Astrocyte (in vitro differentiated cells and primary cell): ENCODE data around the gene CFD. TPM values are rescaled to one million over a fixed set of nuclear protein-coding genes. Genes with fewer than 3 reads are reported as not detected.

ENCODE experiments used
- DNase-seq: peaks from one replicate; pipeline ENCODE4 v3.0.0-alpha.2; 2010; ENCODE audit warnings: low read depth
- FAIRE-seq: peaks from 2 replicates; lab custom pipeline; 2011; peaks lifted over from hg19 to GRCh38; lab: Jason Lieb, UNC
- H2AFZ ChIP-seq: 2 replicates; pipeline ENCODE4 v1.6.0; 2012; ENCODE audit warnings: low read depth, low read length, inconsistent platforms
- H3K27ac ChIP-seq: 2 replicates; pipeline ENCODE4 v1.5.1; 2011; ENCODE audit warnings: low read depth, low read length, inconsistent platforms
- H3K27me3 ChIP-seq: 2 replicates; pipeline ENCODE4 v1.6.0; 2011; ENCODE audit warnings: low read length, inconsistent platforms; ENCODE audit not compliant: insufficient read depth
- H3K36me3 ChIP-seq: 2 replicates; pipeline ENCODE4 v1.5.1; 2011; ENCODE audit warnings: low read length, inconsistent platforms; ENCODE audit not compliant: insufficient read depth
- H3K4me1 ChIP-seq: 2 replicates; pipeline ENCODE4 v1.5.1; 2011; ENCODE audit warnings: low read length, inconsistent platforms; ENCODE audit not compliant: insufficient read depth
- H3K4me2 ChIP-seq: 2 replicates; pipeline ENCODE4 v1.6.0; 2012; ENCODE audit warnings: low read length, inconsistent platforms
- H3K4me3 ChIP-seq: 2 replicates; pipeline ENCODE4 v1.5.1; 2011; ENCODE audit warnings: low read depth, mild to moderate bottlenecking, low read length, inconsistent platforms; ENCODE audit not compliant: insufficient read depth
- H3K79me2 ChIP-seq: 2 replicates; pipeline ENCODE4 v1.6.0; 2012; ENCODE audit warnings: mild to moderate bottlenecking, low read length, inconsistent platforms; ENCODE audit not compliant: insufficient read depth
- H3K9ac ChIP-seq: 2 replicates; pipeline ENCODE4 v1.6.0; 2012; ENCODE audit warnings: mild to moderate bottlenecking, low read length, inconsistent platforms
- H3K9me3 ChIP-seq: 2 replicates; pipeline ENCODE4 v1.5.1; 2012; ENCODE audit warnings: low read depth, mild to moderate bottlenecking, low read length, inconsistent platforms; ENCODE audit not compliant: insufficient read depth
- H4K20me1 ChIP-seq: 2 replicates; pipeline ENCODE4 v1.6.0; 2012; ENCODE audit warnings: low read length, inconsistent platforms; ENCODE audit not compliant: insufficient read depth
- H3K27ac Mint-ChIP-seq: one replicate; pipeline ENCODE4 v1.8.0; 2021; ENCODE audit warnings: mild to moderate bottlenecking, mixed read lengths; ENCODE audit not compliant: unreplicated experiment
- H3K27me3 Mint-ChIP-seq: one replicate; pipeline ENCODE4 v1.8.0; 2021; ENCODE audit warnings: low read depth, mixed read lengths; ENCODE audit not compliant: unreplicated experiment
- H3K36me3 Mint-ChIP-seq: one replicate; pipeline ENCODE4 v1.8.0; 2021; ENCODE audit warnings: low read depth, mixed read lengths; ENCODE audit not compliant: unreplicated experiment
- H3K4me1 Mint-ChIP-seq: one replicate; pipeline ENCODE4 v1.8.0; 2021; ENCODE audit warnings: low read depth, mixed read lengths; ENCODE audit not compliant: unreplicated experiment
- H3K4me3 Mint-ChIP-seq: one replicate; pipeline ENCODE4 v1.8.0; 2021; ENCODE audit warnings: mild to moderate bottlenecking, moderate library complexity, mixed read lengths; ENCODE audit not compliant: unreplicated experiment
- H3K9me3 Mint-ChIP-seq: one replicate; pipeline ENCODE4 v1.8.0; 2021; ENCODE audit warnings: mild to moderate bottlenecking, mixed read lengths; ENCODE audit not compliant: unreplicated experiment
- EZH2 ChIP-seq: IDR thresholded peaks from 2 replicates; pipeline ENCODE4 v1.6.1; 2012; ENCODE audit warnings: mild to moderate bottlenecking, low read length, inconsistent platforms; ENCODE audit not compliant: insufficient read depth
- total RNA-seq: library from RNA; stranded (reverse); gene quantifications from 2 replicates; pipeline ENCODE4 v1.2.1, GENCODE V29; 2021
- TF ChIP-seq, protein P1 (sequence below): IDR thresholded peaks from 2 replicates; pipeline ENCODE4 v1.5.1; 2011; ENCODE audit warnings: low read depth, mild to moderate bottlenecking, inconsistent platforms, low read length, moderate library complexity; ENCODE audit not compliant: insufficient read depth

CFD gene
- total RNA-seq, 1 donor from 2014 or later: 0.59 TPM

DNA sequence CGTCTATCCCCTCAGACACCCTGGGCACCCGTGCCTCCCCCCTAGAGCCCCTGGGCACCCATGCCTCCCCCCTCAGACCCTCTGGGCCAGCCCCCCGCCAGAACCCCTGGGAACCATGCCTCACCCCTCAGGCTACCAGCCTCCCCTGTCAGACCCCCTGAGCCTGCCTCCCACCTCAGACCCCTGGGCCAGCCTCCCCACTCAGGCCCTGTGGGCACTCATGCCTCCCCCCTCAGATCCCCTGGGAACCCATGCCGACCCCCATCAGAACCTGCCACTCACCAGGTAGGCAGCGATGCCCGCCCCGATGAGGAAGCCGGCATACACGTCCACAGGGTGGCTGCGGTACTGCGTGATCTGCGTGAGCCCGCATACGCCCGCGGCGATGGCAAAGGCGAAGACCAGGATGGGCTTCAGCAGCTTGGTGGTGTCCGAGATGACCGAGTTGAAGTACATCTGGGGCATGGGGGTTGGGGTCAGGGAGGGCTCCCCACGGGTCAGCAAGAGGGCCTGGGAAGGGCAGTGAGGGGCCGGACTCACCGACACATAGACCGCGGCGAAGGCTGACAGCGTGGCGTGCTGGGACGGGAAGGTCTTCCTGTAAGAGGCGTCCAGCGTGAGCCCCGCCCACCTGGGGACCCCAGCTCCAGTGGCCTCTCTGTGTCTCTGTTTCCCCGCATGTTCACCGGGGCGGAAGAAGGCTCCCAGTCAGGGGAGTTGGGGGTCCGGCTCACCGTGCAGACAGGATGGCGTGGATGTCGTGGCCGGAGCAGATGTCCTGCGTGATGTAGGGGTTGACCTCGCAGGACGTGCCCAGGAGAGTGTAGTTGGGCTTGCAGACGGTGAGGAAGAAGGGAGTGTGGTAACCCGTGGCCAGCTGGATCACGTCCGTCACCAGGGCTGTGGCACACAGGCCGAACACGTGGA lies 45.0 kb upstream of the CFD start:
- Histone ChIP-seq H4K20me1 (peaks cover 38% of the 10 kb centered on the region), H3K9me3 (no peaks in the 10 kb centered on the region), H3K4me1 (no peaks in the 10 kb centered on the region), H2AFZ (no peak overlapping the region), H3K27me3 (no peaks in the 10 kb centered on the region), H3K79me2 (peaks cover 13% of the 10 kb centered on the region), H3K4me2 (no peak overlapping the region), H3K9ac (no peak overlapping the region), H3K4me3 (no peak overlapping the region), H3K36me3 (peaks cover 13% of the 10 kb centered on the region), H3K27ac (no peak overlapping the region)
- TF ChIP-seq, protein P1, sequence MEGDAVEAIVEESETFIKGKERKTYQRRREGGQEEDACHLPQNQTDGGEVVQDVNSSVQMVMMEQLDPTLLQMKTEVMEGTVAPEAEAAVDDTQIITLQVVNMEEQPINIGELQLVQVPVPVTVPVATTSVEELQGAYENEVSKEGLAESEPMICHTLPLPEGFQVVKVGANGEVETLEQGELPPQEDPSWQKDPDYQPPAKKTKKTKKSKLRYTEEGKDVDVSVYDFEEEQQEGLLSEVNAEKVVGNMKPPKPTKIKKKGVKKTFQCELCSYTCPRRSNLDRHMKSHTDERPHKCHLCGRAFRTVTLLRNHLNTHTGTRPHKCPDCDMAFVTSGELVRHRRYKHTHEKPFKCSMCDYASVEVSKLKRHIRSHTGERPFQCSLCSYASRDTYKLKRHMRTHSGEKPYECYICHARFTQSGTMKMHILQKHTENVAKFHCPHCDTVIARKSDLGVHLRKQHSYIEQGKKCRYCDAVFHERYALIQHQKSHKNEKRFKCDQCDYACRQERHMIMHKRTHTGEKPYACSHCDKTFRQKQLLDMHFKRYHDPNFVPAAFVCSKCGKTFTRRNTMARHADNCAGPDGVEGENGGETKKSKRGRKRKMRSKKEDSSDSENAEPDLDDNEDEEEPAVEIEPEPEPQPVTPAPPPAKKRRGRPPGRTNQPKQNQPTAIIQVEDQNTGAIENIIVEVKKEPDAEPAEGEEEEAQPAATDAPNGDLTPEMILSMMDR: no peak
- TF ChIP-seq EZH2: no peak
- H3K36me3 Mint-ChIP-seq: peaks cover 7% of the 10 kb centered on the region
- DNase-seq: no peak
- H3K9me3 Mint-ChIP-seq: no peaks in the 10 kb centered on the region
- FAIRE-seq: no peak
- H3K27me3 Mint-ChIP-seq: no peaks in the 10 kb centered on the region
- H3K27ac Mint-ChIP-seq: peak overlapping the region; percentile 73
- no peaks in the 10 kb centered on the region for H3K4me1 Mint-ChIP-seq
- H3K4me3 Mint-ChIP-seq: peak overlapping the region; percentile 54

DNA sequence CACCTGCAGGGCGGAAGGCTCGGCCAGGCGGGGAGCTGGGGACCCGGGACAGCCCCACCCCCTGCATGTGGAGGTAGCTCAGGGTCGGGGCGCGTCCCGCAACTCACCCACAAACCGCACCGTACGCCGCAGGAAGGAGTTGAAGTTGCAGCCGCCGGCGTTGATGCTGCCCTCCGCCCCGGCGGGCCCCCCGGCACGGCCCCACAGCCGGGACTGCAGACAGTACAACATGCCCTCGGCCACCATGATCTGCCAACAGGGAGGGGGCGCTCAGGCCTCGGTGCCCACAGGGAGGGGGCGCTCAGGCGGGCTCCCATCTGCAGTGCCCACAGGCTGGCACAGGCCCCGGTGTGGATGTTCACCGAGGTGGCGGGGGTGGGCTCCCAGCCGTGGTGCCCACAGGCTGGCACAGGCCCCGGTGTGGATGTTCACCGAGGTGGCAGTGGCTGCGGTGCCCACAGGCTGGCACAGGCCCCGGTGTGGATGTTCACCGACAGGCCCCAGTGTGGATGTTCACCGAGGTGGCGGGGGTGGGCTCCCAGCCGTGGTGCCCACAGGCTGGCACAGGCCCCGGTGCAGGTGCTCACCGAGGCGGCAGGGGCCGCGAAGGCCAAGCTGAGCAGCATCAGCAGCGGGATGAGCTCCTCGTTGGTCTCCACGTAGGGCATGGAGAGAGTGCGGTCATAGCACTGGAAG lies 44.2 kb upstream of the CFD start:
- H3K79me2 ChIP-seq: peaks cover 5% of the 10 kb centered on the region
- DNase-seq (no peak), FAIRE-seq (no peak)
- H3K9ac ChIP-seq: no peak overlapping the region
- H3K36me3 ChIP-seq: peaks cover 6% of the 10 kb centered on the region
- H3K4me1 ChIP-seq: no peaks in the 10 kb centered on the region
- H3K4me3 Mint-ChIP-seq: no peak overlapping the region
- peaks cover 30% of the 10 kb centered on the region for H4K20me1 ChIP-seq
- no peaks in the 10 kb centered on the region for H3K27me3 ChIP-seq
- H3K9me3 ChIP-seq: no peaks in the 10 kb centered on the region
- H3K27me3 Mint-ChIP-seq: no peaks in the 10 kb centered on the region
- H3K4me2 ChIP-seq: no peak overlapping the region
- no peak overlapping the region for H3K4me3 ChIP-seq
- no peaks in the 10 kb centered on the region for H3K4me1 Mint-ChIP-seq
- H3K9me3 Mint-ChIP-seq: no peaks in the 10 kb centered on the region
- no peak overlapping the region for H3K27ac Mint-ChIP-seq
- no peak overlapping the region for H2AFZ ChIP-seq
- peaks cover 5% of the 10 kb centered on the region for H3K36me3 Mint-ChIP-seq
- H3K27ac ChIP-seq: no peak overlapping the region
- no peak for TF ChIP-seq EZH2
- TF ChIP-seq, protein P1: no peak
